Naive B cell (primary cell): ENCODE results near the gene BATF3. TPM values are rescaled to one million over a fixed set of nuclear protein-coding genes. Genes with fewer than 3 reads are reported as not detected.
"Not testable (repeated sequence)": the region's sequence is repeated elsewhere in the genome, so short reads cannot be mapped to it uniquely, and the experiment has no call there.

ENCODE experiments used
- ATAC-seq, 2 donors: fragments of 150-1000 bp; cut with Tn5 transposase; 2 replicates each; pipeline ENCODE4 v1.10.0; 2021; ENCODE audit warnings: low read depth in 2 of 2, mild to moderate bottlenecking in 2 of 2, moderate library complexity in 2 of 2
- DNase-seq: peaks from one replicate; pipeline ENCODE4 v3.0.0; 2022
- H3K27ac Mint-ChIP-seq, 6 donors: one replicate each; pipeline ENCODE4 v1.8.0; 2020 to 2022; ENCODE audit warnings: mild to moderate bottlenecking in 6 of 6, mixed read lengths in 6 of 6, moderate library complexity in 5 of 6, inconsistent platforms in 2 of 6
- H3K27me3 Mint-ChIP-seq, 3 donors: one replicate each; pipeline ENCODE4 v1.8.0; 2021 to 2022; ENCODE audit warnings: mixed read lengths in 3 of 3, mild to moderate bottlenecking in 1 of 3
- H3K36me3 Mint-ChIP-seq, 2 donors: one replicate each; pipeline ENCODE4 v1.8.0; 2020 to 2022; ENCODE audit warnings: mixed read lengths in 2 of 2, inconsistent platforms in 1 of 2, mild to moderate bottlenecking in 1 of 2
- H3K4me1 Mint-ChIP-seq, 3 donors: one replicate each; pipeline ENCODE4 v1.8.0; 2020 to 2022; ENCODE audit warnings: mixed read lengths in 3 of 3, inconsistent platforms in 1 of 3, mild to moderate bottlenecking in 1 of 3, moderate library complexity in 1 of 3
- H3K4me3 Mint-ChIP-seq, 8 donors: one replicate each; pipeline ENCODE4 v1.8.0; 2020 to 2022; ENCODE audit warnings: mild to moderate bottlenecking in 8 of 8, mixed read lengths in 8 of 8, moderate library complexity in 8 of 8, inconsistent platforms in 2 of 8
- H3K9me3 Mint-ChIP-seq, 7 donors: one replicate each; pipeline ENCODE4 v1.8.0; 2020 to 2022; ENCODE audit warnings: mixed read lengths in 7 of 7, mild to moderate bottlenecking in 5 of 7, inconsistent platforms in 2 of 7, moderate library complexity in 1 of 7
- polyA plus RNA-seq, 6 donors: library from polyadenylated mRNA; unstranded; fragments of 300-500 nt; fragmentation: Illumina TruSeq; gene quantifications; one replicate each; pipeline ENCODE4 v1.2.3, GENCODE V29; 2021; ENCODE audit warnings: low read depth in 6 of 6

Gene BATF3
- polyA plus RNA-seq, 6 donors from 2014 or later = not detected

DNA sequence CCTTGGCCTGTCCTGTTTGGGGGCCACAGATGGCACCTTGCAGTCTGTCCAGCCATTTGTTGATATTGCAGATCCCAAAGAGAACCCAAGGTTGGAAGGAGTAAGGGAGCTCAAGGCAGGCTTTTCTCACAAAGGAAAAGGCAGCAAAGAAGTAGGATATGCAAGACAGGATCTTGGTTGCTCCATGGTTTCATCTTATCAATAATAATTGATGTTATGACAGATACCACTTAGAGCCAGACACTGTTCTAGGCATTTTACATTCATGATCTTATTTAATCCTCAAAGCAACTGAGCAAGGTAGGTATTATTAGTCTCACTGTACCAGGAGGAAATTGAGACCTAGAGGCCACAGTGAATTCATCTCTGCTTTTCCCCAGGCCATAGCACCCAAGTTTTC lies 28.8 kb downstream of the BATF3 start:
- Mint-ChIP-seq H3K36me3 (no peaks in the 10 kb centered on the region), H3K4me1 (peaks cover 7 to 13% (median 12%) of the 10 kb centered on the region in 3 donors), H3K27me3 (peaks cover 23 to 37% (median 27%) of the 10 kb centered on the region in 3 donors), H3K27ac (no peak overlapping the region), H3K9me3 (no peaks in the 10 kb centered on the region), H3K4me3 (no peak overlapping the region)
- DNase-seq (no peak), ATAC-seq (no peak)

DNA sequence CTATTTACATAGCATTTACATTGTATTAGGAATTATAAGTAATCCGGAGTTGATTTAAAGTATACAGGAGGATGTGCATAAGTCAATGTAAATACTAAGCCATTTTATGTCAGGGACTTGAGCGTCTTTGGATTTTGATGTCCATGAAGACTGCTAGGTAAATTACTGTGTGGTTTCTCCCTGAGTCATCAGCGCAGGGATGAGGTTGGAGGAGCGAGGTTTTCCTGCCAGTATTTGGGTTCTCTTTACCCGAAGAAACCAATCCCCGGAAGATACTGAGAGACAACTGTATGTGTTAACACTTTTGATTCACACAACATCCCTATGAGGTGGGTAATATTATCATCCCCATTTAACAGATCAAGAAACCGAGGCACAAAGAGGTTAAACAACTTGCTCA lies 29.3 kb downstream of the BATF3 start:
- no peaks in the 10 kb centered on the region for H3K36me3 Mint-ChIP-seq
- H3K4me1 Mint-ChIP-seq = peaks cover 11 to 17% (median 17%) of the 10 kb centered on the region in 3 donors
- no peak overlapping the region for H3K4me3 Mint-ChIP-seq
- no peak overlapping the region for H3K27ac Mint-ChIP-seq
- peaks cover 23 to 42% (median 27%) of the 10 kb centered on the region in 3 donors for H3K27me3 Mint-ChIP-seq
- DNase-seq = no peak
- ATAC-seq = no peak
- H3K9me3 Mint-ChIP-seq = no peaks in the 10 kb centered on the region

DNA sequence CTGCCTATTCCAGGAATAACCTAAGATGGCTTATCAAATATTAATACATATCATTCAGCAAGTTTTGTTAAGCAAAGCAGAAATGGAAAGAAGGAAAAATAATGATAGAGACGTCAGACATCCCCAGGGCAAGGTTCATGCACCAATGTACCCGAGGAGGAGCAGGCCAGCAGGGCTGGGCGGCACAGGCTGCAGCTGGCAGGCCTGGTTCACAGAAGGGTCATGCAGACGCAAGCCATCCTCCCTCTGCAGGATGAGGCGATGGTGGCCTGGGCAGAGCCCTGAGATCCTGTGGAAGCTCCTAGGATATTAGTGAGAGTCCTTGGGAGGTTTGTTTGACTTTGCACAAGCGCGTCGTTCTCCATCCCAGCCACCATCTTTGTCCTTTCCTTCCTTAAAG lies 30.0 kb downstream of the BATF3 start:
- H3K4me1 Mint-ChIP-seq = peaks cover 11 to 21% (median 17%) of the 10 kb centered on the region in 3 donors
- H3K27me3 Mint-ChIP-seq = peaks cover 19 to 39% (median 22%) of the 10 kb centered on the region in 3 donors
- ATAC-seq = no peak
- no peaks in the 10 kb centered on the region for H3K36me3 Mint-ChIP-seq
- no peak overlapping the region for H3K27ac Mint-ChIP-seq
- DNase-seq = no peak
- no peaks in the 10 kb centered on the region for H3K9me3 Mint-ChIP-seq
- no peak overlapping the region for H3K4me3 Mint-ChIP-seq

DNA sequence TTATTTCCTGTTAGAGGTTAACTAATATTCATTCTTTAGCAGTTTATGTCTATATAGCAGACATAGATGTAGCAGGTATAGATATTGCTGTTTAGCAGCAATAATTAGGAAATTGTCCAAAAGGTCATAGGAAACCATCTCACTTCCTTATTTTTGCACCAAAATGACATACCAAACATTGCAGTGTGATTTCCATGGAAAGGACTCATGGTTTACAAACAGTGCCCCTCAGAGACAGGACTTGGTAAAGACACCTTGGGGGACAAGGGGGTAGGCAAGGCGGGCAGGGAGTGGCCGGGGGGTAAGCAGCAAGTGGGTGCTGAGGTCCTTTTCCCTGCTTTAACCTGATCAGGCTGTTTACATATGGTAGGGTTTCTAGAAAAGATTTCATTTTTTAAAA lies 30.5 kb downstream of the BATF3 start:
- DNase-seq = no peak
- Mint-ChIP-seq H3K27ac (no peak overlapping the region), H3K9me3 (no peaks in the 10 kb centered on the region), H3K4me1 (peaks cover 11 to 24% (median 17%) of the 10 kb centered on the region in 3 donors), H3K27me3 (peaks cover 18 to 36% (median 19%) of the 10 kb centered on the region in 3 donors), H3K4me3 (no peak overlapping the region), H3K36me3 (no peaks in the 10 kb centered on the region)
- no peak for ATAC-seq

DNA sequence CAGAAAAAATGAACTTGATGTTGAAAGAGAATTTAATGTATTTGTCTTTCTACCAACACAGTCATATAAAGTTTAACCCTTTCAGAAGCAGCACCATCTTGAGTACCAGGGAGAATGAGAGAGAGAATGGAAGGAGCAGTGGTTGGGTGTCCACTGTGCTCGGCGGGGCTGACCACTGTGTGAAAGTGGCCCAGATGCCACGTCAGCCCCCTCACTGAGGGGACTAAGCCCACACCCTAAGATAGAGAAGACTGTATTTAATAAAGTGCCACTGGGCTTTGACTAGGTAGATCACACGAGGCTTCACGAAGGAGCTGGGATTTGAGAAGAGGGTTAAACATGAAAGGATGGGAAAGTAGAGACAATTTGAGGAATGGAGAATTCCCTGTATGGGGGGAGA lies 31.2 kb downstream of the BATF3 start:
- DNase-seq = no peak
- Mint-ChIP-seq H3K27me3 (peaks cover 18 to 36% (median 19%) of the 10 kb centered on the region in 3 donors), H3K9me3 (no peaks in the 10 kb centered on the region), H3K36me3 (no peaks in the 10 kb centered on the region), H3K4me3 (no peak overlapping the region), H3K27ac (no peak overlapping the region), H3K4me1 (peaks cover 11 to 24% (median 17%) of the 10 kb centered on the region in 3 donors)
- ATAC-seq = no peak

DNA sequence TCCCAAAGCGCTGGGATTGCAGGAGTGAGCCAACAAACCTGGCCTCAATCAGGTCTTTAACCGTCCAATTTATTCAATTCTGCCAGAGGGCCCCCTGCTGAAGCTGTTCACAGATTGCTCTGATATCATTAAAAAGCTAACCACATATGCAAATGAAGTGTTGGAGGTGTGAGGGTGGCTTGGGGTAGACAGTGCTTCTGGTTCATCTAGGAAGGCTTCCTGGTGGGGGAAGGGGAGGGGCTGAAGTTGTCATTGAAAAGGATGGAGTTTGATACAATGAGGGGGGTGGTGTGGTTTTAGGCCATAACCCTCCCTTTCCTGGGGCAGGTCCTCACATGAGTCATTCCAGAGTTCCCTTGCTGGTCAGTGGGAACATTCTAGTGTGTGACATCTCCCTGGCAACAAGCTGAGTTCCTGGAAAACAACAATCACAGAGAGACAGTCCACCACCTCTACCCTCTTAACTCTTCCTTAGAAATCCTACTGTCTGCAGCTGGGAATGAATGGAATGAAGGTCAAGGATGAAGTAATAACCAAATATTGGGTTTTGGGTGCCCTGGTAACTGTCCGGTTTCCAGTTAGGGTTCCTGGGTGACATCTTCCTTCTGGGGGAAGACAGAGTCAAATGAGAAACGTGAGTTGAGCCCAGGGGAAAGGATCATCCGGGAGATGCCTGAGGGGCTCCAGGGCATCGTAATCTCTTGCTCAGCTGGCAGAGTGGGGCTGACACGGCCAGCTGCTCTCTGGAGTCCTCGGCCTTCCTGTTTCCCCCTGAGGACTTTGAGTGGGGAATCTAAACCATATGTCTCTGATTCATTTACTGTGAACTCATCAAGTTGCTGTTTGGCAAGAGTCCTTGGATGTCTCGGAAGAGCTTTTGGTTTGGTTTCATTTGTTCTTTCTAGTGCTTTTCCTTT lies 32.2 kb downstream of the BATF3 start:
- peaks cover 18 to 34% (median 19%) of the 10 kb centered on the region in 3 donors for H3K27me3 Mint-ChIP-seq
- H3K27ac Mint-ChIP-seq = peak overlapping the region in 1 of 6 donors; percentile 42
- no peak for DNase-seq
- no peaks in the 10 kb centered on the region for H3K9me3 Mint-ChIP-seq
- peaks cover 11 to 24% (median 17%) of the 10 kb centered on the region in 3 donors for H3K4me1 Mint-ChIP-seq
- H3K36me3 Mint-ChIP-seq = no peaks in the 10 kb centered on the region
- ATAC-seq = peak in 1 of 2 donors; percentile 22
- H3K4me3 Mint-ChIP-seq = peak overlapping the region in 1 of 8 donors; percentile 47

DNA sequence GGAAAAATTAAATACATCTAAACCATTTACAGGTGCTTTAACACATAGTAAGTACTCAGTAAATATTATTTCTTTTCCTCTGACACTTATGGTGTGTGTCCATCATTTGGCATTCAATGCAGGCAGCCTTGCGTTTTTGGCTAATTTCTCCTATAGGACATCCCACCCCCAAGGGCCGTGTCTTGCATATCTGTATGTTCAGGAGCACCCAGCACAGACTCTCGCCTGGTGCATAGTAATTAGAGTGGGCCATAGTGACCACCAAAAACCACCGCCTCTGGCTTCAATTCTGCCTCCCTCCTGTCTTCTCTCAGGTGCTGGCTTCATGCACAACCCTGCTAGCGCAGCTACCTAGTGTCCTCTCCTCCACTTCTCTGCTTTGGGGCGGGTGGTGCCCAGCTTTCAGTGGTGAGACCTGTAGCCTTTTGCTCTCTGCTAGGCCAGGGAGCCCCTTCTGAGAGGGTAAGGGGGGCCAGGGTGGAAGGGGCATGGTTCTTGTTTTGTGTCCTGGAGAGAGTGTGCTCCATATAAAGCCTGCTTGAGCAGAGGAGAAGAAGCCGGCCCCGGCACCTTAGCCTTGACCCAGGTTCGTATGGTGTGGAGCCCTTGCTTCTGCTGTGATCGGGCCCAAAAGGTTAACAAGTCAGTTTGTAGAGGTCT lies 33.4 kb downstream of the BATF3 start:
- Mint-ChIP-seq H3K27ac (peak overlapping the region in 1 of 6 donors; percentile 24), H3K36me3 (no peaks in the 10 kb centered on the region), H3K4me1 (peaks cover 8 to 19% (median 12%) of the 10 kb centered on the region in 3 donors), H3K27me3 (peaks cover 14 to 33% (median 15%) of the 10 kb centered on the region in 3 donors), H3K9me3 (no peaks in the 10 kb centered on the region), H3K4me3 (peak overlapping the region in 5 of 8 donors; percentile 44 to 87 (median 77))
- ATAC-seq (no peak), DNase-seq (no peak)

DNA sequence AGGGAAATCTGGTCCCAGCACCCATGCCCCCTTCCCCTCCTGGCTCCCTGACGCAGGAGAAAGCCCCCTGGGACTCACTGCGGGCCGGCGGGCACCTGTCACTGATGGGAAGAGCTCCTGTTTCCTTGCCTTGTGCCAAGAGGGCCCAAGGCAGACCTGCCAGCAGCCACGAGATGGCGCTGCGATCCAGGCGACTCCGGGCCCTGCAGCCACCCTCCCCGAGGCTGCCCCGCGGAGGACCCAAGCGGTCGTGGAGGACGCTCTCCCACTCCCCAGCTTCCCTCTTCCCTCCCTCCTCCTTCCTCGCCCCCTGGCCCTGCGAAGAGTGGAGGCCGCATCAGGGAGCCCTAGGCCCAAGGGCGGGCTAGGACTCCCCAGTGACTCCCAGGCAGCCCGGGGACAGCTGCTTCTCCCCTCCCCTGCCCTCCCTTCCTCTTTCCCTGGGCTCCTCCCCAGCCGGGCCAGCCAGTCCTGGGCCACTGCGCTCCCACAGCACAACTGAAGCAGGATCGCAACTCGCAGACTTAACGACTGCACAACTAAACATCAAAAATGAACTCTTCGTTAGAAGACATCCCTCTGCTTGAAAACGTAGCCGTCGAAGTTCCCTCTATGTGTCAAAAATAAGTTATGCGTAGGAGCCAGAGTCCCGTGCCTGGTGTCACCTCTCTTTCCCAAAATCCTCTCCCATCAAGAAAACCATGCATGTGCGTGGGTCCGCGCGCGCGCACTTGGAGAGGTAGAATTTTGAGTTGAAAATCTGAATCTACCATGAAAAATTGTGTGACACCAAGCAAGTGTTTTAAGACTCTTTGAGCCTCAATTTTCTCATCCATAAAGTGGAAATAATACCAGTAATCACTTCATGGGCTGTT lies 34.2 kb downstream of the BATF3 start:
- H3K4me1 Mint-ChIP-seq = peaks cover 4 to 16% (median 5%) of the 10 kb centered on the region in 3 donors
- H3K27me3 Mint-ChIP-seq = peaks cover 6 to 32% (median 7%) of the 10 kb centered on the region in 3 donors
- peak; percentile 66 for DNase-seq
- peak overlapping the region; percentile 1 to 90 (median 78) for H3K4me3 Mint-ChIP-seq
- peak; percentile 87 to 93 for ATAC-seq
- peak overlapping the region in 3 of 6 donors; percentile 23 to 67 (median 36) for H3K27ac Mint-ChIP-seq
- H3K9me3 Mint-ChIP-seq = no peaks in the 10 kb centered on the region
- H3K36me3 Mint-ChIP-seq = no peaks in the 10 kb centered on the region

DNA sequence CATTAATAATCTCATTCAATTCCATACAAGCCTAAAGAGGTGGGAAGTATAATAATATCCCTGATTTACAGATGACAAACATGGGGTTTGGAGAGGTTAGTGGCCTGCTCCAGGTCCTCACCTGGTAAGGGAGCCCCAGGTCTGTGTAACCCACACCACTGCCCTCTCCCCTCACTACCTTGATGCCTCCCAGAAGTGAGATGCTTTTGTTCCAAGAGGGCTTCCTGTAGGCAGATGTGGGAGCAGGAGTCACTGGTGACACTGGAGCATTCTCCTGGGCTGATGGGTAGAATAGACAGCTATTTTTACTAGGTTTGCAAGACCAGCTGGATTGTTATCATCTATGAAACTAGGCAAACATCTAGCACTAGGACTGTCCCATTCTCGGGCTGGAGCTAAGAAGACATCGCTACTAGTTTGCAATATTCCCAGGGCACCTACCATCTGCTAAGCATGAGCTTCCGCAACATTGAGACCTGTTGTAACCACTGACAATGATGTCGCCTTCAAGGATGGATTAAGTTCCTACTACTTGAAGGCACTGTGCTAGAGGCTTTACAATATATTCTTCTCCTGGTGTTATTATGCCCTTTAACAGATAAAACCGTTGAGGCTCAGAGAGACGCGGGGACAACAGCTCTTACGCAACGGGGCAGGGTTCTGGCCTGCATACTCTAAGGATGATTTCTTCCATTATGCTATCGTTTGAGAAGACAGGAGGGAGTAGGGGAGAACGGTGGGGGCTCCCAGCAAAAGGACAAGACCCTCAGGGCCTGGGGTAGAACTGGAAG lies 35.0 kb downstream of the BATF3 start:
- peaks cover 0 to 28% (median 0%) of the 10 kb centered on the region in 3 donors for H3K27me3 Mint-ChIP-seq
- H3K9me3 Mint-ChIP-seq = no peaks in the 10 kb centered on the region
- H3K36me3 Mint-ChIP-seq = no peaks in the 10 kb centered on the region
- no peak overlapping the region for H3K27ac Mint-ChIP-seq
- peak overlapping the region in 4 of 8 donors; percentile 44 to 74 (median 69) for H3K4me3 Mint-ChIP-seq
- DNase-seq (no peak), ATAC-seq (no peak)
- H3K4me1 Mint-ChIP-seq = peaks cover 4 to 16% (median 5%) of the 10 kb centered on the region in 3 donors

DNA sequence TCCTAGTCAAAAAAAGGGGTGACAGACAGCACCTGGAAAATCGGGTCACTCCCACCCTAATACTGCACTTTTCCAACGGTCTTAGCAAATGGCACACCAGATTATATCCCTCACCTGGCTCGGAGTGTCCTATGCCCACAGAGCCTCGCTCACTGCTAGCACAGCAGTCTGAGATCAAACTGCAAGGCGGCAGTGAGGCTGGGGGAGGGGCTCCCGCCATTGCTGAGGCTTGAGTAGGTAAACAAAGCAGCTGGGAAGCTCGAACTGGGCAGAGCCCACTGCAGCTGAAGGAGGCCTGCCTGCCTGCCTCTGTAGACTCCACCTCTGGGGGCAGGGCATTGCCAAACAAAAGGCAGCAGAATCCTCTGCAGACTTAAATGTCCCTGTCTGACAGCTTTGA lies 41.4 kb downstream of the BATF3 start:
- ATAC-seq, H3K36me3 Mint-ChIP-seq, H3K27ac Mint-ChIP-seq, DNase-seq, H3K4me3 Mint-ChIP-seq, H3K4me1 Mint-ChIP-seq, H3K9me3 Mint-ChIP-seq: not testable (repeated sequence)
- H3K27me3 Mint-ChIP-seq = peaks cover 11 to 53% (median 37%) of the 10 kb centered on the region in 3 donors

DNA sequence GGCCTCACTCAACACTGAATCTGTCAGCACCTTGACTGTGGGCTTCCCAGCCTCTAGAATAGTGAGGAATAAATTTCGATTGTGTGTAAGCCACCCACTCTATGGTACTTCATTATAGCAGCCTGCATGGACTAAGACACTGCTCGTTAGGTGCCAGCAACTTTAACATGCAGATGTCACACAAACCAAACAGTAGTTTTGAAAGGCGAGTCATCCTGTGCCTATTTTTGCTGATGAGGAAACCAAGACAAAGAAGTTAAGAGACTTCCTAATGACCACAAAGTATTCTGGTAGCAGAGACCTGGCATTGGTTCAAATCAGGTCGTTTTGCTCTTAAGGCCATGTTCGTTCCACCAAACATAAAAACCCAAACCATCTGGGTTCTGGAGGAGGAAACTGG lies 42.9 kb downstream of the BATF3 start:
- Mint-ChIP-seq H3K27ac (no peak overlapping the region), H3K27me3 (peaks cover 11 to 49% (median 37%) of the 10 kb centered on the region in 3 donors), H3K4me3 (no peak overlapping the region), H3K36me3 (no peaks in the 10 kb centered on the region), H3K9me3 (no peaks in the 10 kb centered on the region), H3K4me1 (no peaks in the 10 kb centered on the region)
- ATAC-seq (no peak), DNase-seq (no peak)

DNA sequence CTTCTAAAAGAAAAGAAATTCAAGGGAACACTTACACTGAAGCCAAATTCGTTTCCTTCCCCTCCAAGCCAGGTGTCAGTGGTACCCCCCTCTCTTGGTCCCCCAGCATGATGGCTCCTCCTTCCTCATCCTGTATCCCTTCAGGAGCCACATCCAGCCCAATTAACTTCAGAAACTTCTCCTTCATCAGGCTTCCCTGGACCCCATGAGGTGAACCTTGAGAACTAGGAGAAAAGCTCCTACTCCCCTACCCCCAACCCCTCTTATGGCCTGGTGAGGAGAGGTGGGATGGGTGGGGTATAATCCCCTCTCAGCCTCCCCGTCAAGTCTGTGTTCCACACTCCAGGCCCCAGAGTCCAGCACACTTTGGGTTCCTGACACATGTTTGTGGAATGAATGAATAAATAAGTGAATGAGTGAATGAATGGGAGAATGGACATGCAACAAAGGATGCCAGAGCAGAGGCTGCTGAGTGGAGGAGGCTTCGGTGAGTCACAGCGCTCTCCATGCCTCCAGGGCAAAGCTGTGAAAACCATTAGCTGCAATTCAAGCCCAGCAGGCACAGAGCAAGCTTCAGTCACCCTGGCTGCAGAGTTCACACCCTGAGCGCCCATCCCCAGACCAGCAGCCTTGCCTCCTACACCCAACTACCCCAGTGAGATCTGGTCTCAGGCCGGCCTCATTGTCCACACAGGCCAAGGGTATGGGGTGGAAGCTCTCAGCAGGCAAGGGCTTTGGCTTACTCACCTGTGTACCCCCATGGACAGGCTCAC lies 43.8 kb downstream of the BATF3 start:
- DNase-seq = no peak
- Mint-ChIP-seq H3K9me3 (no peaks in the 10 kb centered on the region), H3K27ac (peak overlapping the region in 1 of 6 donors; percentile 16), H3K4me3 (no peak overlapping the region), H3K4me1 (no peaks in the 10 kb centered on the region), H3K36me3 (no peaks in the 10 kb centered on the region), H3K27me3 (peaks cover 11 to 45% (median 37%) of the 10 kb centered on the region in 3 donors)
- ATAC-seq = no peak
